ENCODE data around the gene FSTL4.

- TF ChIP-seq CTCF (IDR thresholded peaks at IDR 0.05) (no peak), POLR2A (IDR thresholded peaks at IDR 0.05) (no peak)
Measured at GRCh38 chr5:133453084-133453780, 159.1 kb downstream of the FSTL4 start.
